HuH-7.5 (cell line): ENCODE data around the gene ANTXR1.

ENCODE experiments used
- DNase-seq: peaks from one replicate; pipeline ENCODE4 v3.0.0; 2011; ENCODE audit warnings: low spot score

Gene ANTXR1

GRCh38 chr2:69097891-69098655, 85.1 kb downstream of the ANTXR1 start:
- DNase-seq = no peak

DNA sequence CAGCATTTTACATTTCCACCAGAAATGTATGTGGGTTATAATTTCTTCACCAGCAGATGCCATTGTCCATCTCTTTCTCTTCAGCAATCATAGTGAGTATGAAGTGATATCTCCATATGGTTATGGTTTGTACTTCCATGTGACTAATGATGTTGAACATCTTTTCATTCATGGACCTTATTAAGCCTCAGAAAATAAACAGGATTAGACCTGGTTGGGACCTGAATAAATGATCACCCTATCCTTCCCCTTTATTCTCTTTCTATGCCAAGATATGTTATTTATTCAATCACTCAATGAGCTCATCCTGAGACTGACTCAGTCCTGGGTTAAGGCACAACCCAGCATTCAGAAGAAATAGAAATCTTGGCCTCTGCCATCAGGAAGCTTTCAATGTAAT, 86.6 kb downstream of the ANTXR1 start:
- no peak for DNase-seq

- DNase-seq = no peak
Measured at GRCh38 chr2:69100220-69100723, 87.3 kb downstream of the ANTXR1 start.

- DNase-seq = no peak
Measured at GRCh38 chr2:69102041-69102593, 89.1 kb downstream of the ANTXR1 start.

GRCh38 chr2:69103419-69103818, 90.4 kb downstream of the ANTXR1 start:
- no peak for DNase-seq

DNA sequence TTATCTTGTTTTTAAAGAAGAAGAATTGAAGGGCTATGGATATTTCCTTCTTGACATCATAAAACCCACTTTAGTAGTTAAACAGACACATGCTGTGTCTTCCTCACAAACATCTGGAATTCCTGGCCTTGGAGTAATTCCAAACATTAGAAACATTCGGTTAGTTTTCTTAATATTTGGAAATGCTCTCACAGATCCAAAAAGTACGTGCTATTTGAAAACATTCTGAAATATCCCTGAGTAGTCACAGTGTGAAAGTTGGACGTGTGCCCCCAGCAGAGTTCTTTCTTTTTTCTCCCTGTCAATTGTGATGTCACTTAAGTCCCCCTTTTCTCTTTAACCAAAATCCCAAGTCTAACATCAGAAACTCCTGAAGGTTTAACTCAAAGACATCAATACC, 91.3 kb downstream of the ANTXR1 start:
- no peak for DNase-seq

GRCh38 chr2:69109255-69109654, 96.3 kb downstream of the ANTXR1 start:
- no peak for DNase-seq

- no peak for DNase-seq
Measured at GRCh38 chr2:69111076-69111475, 98.1 kb downstream of the ANTXR1 start.

GRCh38 chr2:69113627-69114026, 100.6 kb downstream of the ANTXR1 start:
- no peak for DNase-seq

DNA sequence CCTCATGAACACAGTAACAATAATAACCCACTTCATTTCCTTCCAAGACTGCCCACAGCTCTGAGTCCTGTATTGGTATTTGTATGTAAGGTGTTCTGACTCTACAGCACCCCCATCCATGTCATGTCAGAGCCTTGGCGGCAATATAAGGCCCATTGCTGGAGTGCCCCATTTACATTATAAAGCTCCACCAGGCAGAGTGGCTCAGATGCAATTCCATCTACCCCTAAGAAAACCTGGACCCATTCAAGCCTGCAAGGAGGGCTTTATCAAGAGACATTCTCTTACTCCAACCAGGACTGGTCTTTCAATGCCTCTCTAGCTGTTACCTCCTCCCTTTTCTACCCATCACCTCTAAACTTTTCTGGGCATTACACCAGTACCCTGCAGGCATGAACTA, 101.6 kb downstream of the ANTXR1 start:
- DNase-seq = no peak

DNA sequence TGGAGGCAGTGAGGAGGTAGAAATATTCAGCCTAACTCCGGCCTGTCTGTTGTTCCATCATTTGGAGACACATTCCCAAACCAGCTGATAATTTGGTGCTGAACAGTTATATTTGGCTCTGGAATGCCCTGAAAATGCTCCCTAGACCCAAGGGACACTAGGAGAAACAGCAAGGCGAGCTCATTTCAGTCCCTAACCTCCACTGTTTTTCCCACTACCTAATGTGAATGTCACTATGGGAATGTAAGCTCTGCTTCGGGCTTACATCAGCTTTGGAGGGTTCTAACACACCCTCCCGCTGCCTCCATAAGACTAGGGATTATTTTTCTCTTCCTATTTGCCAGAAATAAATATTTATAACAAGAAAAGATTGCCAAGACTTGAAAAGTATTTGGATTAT, 103.5 kb downstream of the ANTXR1 start:
- DNase-seq = no peak

DNA sequence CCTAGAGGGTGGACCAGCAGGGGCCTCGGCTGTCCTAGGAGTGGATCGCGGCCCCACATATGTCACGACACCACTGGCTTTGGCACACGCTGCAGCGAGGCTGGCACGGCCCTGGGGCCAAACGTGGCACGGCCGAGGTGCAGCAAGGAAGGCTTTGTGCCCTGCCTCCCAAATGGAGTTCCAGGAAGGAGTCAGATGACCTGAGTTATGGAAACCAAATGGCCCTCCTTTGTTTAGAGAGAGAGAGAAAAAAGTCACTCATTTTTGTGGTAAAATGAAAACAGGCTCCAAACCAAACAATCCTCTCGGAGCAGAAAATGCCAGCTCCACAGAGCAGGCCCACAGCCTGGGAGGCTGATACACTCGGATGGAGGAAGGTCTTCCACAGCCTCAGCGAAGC, 105.6 kb downstream of the ANTXR1 start:
- DNase-seq = no peak

- DNase-seq = no peak
Measured at GRCh38 chr2:69119104-69119894, 106.3 kb downstream of the ANTXR1 start.

GRCh38 chr2:69122271-69122670, 109.3 kb downstream of the ANTXR1 start:
- DNase-seq = no peak

GRCh38 chr2:69123182-69123581, 110.2 kb downstream of the ANTXR1 start:
- no peak for DNase-seq

GRCh38 chr2:69124343-69124742, 111.4 kb downstream of the ANTXR1 start:
- no peak for DNase-seq

GRCh38 chr2:69125816-69126215, 112.8 kb downstream of the ANTXR1 start:
- no peak for DNase-seq

- no peak for DNase-seq
Measured at GRCh38 chr2:69126341-69126740, 113.4 kb downstream of the ANTXR1 start.

- no peak for DNase-seq
Measured at GRCh38 chr2:69131452-69131851, 118.5 kb downstream of the ANTXR1 start.

- no peak for DNase-seq
Measured at GRCh38 chr2:69131983-69132675, 119.2 kb downstream of the ANTXR1 start.

- no peak for DNase-seq
Measured at GRCh38 chr2:69132960-69133590, 120.1 kb downstream of the ANTXR1 start.

GRCh38 chr2:69133898-69134297, 120.9 kb downstream of the ANTXR1 start:
- DNase-seq = no peak
